ENCODE results near the gene DLGAP4.

Gene DLGAP4

GRCh38 chr20:36349384-36350170, 43.4 kb downstream of the DLGAP4 start:
- ChIA-PET POLR2A (no interaction called here), CTCF (no interaction called here)
- TF ChIP-seq HDGF (IDR thresholded peaks at IDR 0.05; ENCODE audit: borderline replicate concordance), result no peak
- no peak for TF ChIP-seq LEF1 (IDR thresholded peaks at IDR 0.05; ENCODE audit: borderline replicate concordance)
- TF ChIP-seq SP1 (IDR thresholded peaks at IDR 0.05), result no peak
- TF ChIP-seq ELF4 (IDR thresholded peaks at IDR 0.05), result no peak
- TF ChIP-seq BHLHE40 (IDR thresholded peaks at IDR 0.05; ENCODE audit: borderline replicate concordance), result no peak
- no peak for TF ChIP-seq ARNT (IDR thresholded peaks at IDR 0.05)
- no peak for TF ChIP-seq SUZ12 (IDR thresholded peaks at IDR 0.05)
- TF ChIP-seq FOXA1 (IDR thresholded peaks at IDR 0.05), result no peak
- no peak for TF ChIP-seq PKNOX1 (IDR thresholded peaks at IDR 0.05)
- TF ChIP-seq TARDBP (IDR thresholded peaks at IDR 0.05), result no peak
- TF ChIP-seq ZNF384 (IDR thresholded peaks at IDR 0.05), result no peak
- TF ChIP-seq NFRKB (IDR thresholded peaks at IDR 0.05), result no peak
- TF ChIP-seq L3MBTL2 (conservative IDR thresholded peaks at IDR 0.05), result no peak
- TF ChIP-seq CTBP1 (IDR thresholded peaks at IDR 0.05; ENCODE audit: borderline replicate concordance), result no peak
- no peak for DNase-seq (ENCODE audit: extremely low spot score)

GRCh38 chr20:36350439-36350838, 44.3 kb downstream of the DLGAP4 start:
- CTCF ChIA-PET, result no interaction called here
- TF ChIP-seq L3MBTL2 (conservative IDR thresholded peaks at IDR 0.05) (no peak), ELF4 (IDR thresholded peaks at IDR 0.05) (no peak), SUZ12 (IDR thresholded peaks at IDR 0.05) (no peak), PKNOX1 (IDR thresholded peaks at IDR 0.05) (no peak), FOXM1 (IDR thresholded peaks at IDR 0.05; ENCODE audit: borderline replicate concordance) (no peak), TARDBP (IDR thresholded peaks at IDR 0.05) (no peak), FOXA1 (IDR thresholded peaks at IDR 0.05) (no peak), CTBP1 (IDR thresholded peaks at IDR 0.05; ENCODE audit: borderline replicate concordance) (no peak), BHLHE40 (IDR thresholded peaks at IDR 0.05; ENCODE audit: borderline replicate concordance) (no peak), SP1 (IDR thresholded peaks at IDR 0.05) (no peak), FOXK2 (IDR thresholded peaks at IDR 0.05) (no peak), LEF1 (IDR thresholded peaks at IDR 0.05; ENCODE audit: borderline replicate concordance) (no peak), ARNT (IDR thresholded peaks at IDR 0.05) (no peak), HDGF (IDR thresholded peaks at IDR 0.05; ENCODE audit: borderline replicate concordance) (no peak)
- no peak for DNase-seq (ENCODE audit: extremely low spot score)
- POLR2A ChIA-PET, result no interaction called here

- no peak for DNase-seq (ENCODE audit: extremely low spot score)
- TF ChIP-seq ZNF384 (IDR thresholded peaks at IDR 0.05), result no peak
- no peak for TF ChIP-seq LEF1 (IDR thresholded peaks at IDR 0.05; ENCODE audit: borderline replicate concordance)
- no peak for TF ChIP-seq L3MBTL2 (conservative IDR thresholded peaks at IDR 0.05)
- TF ChIP-seq FOXM1 (IDR thresholded peaks at IDR 0.05; ENCODE audit: borderline replicate concordance), result no peak
- TF ChIP-seq CTBP1 (IDR thresholded peaks at IDR 0.05; ENCODE audit: borderline replicate concordance), result no peak
- no peak for TF ChIP-seq ARNT (IDR thresholded peaks at IDR 0.05)
- TF ChIP-seq PKNOX1 (IDR thresholded peaks at IDR 0.05), result no peak
- TF ChIP-seq SP1 (IDR thresholded peaks at IDR 0.05), result no peak
- no peak for TF ChIP-seq TARDBP (IDR thresholded peaks at IDR 0.05)
- no peak for TF ChIP-seq FOXK2 (IDR thresholded peaks at IDR 0.05)
- POLR2A ChIA-PET, result no interaction called here
- CTCF ChIA-PET, result no interaction called here
Measured at GRCh38 chr20:36351937-36352336, 45.8 kb downstream of the DLGAP4 start.

GRCh38 chr20:36352843-36353553, 46.9 kb downstream of the DLGAP4 start:
- ChIA-PET POLR2A (no interaction called here), CTCF (no interaction called here)
- no peak for DNase-seq (ENCODE audit: extremely low spot score)
- TF ChIP-seq ARNT (IDR thresholded peaks at IDR 0.05), result no peak
- no peak for TF ChIP-seq TARDBP (IDR thresholded peaks at IDR 0.05)
- no peak for TF ChIP-seq HDGF (IDR thresholded peaks at IDR 0.05; ENCODE audit: borderline replicate concordance)
- no peak for TF ChIP-seq ZNF384 (IDR thresholded peaks at IDR 0.05)
- no peak for TF ChIP-seq ELF4 (IDR thresholded peaks at IDR 0.05)
- no peak for TF ChIP-seq FOXA1 (IDR thresholded peaks at IDR 0.05)
- no peak for TF ChIP-seq FOXK2 (IDR thresholded peaks at IDR 0.05)
- TF ChIP-seq PKNOX1 (IDR thresholded peaks at IDR 0.05), result no peak
- no peak for TF ChIP-seq FOXM1 (IDR thresholded peaks at IDR 0.05; ENCODE audit: borderline replicate concordance)
- no peak for TF ChIP-seq LEF1 (IDR thresholded peaks at IDR 0.05; ENCODE audit: borderline replicate concordance)
- TF ChIP-seq NFRKB (IDR thresholded peaks at IDR 0.05), result no peak
- TF ChIP-seq CTBP1 (IDR thresholded peaks at IDR 0.05; ENCODE audit: borderline replicate concordance), result no peak
- no peak for TF ChIP-seq SUZ12 (IDR thresholded peaks at IDR 0.05)
- TF ChIP-seq BHLHE40 (IDR thresholded peaks at IDR 0.05; ENCODE audit: borderline replicate concordance), result no peak
- TF ChIP-seq L3MBTL2 (conservative IDR thresholded peaks at IDR 0.05), result no peak
- TF ChIP-seq SP1 (IDR thresholded peaks at IDR 0.05), result no peak

- DNase-seq (ENCODE audit: extremely low spot score), result no peak
- no peak for TF ChIP-seq L3MBTL2 (conservative IDR thresholded peaks at IDR 0.05)
- no peak for TF ChIP-seq ARNT (IDR thresholded peaks at IDR 0.05)
- TF ChIP-seq FOXK2 (IDR thresholded peaks at IDR 0.05), result no peak
- TF ChIP-seq SP1 (IDR thresholded peaks at IDR 0.05), result no peak
- no peak for TF ChIP-seq FOXM1 (IDR thresholded peaks at IDR 0.05; ENCODE audit: borderline replicate concordance)
- no peak for TF ChIP-seq SUZ12 (IDR thresholded peaks at IDR 0.05)
- no peak for TF ChIP-seq ELF4 (IDR thresholded peaks at IDR 0.05)
- no peak for TF ChIP-seq NFRKB (IDR thresholded peaks at IDR 0.05)
- TF ChIP-seq CTBP1 (IDR thresholded peaks at IDR 0.05; ENCODE audit: borderline replicate concordance), result no peak
- no peak for TF ChIP-seq LEF1 (IDR thresholded peaks at IDR 0.05; ENCODE audit: borderline replicate concordance)
- no peak for TF ChIP-seq BHLHE40 (IDR thresholded peaks at IDR 0.05; ENCODE audit: borderline replicate concordance)
- no peak for TF ChIP-seq FOXA1 (IDR thresholded peaks at IDR 0.05)
- no peak for TF ChIP-seq PKNOX1 (IDR thresholded peaks at IDR 0.05)
- TF ChIP-seq TARDBP (IDR thresholded peaks at IDR 0.05), result no peak
- POLR2A ChIA-PET, result no interaction called here
- CTCF ChIA-PET, result interaction anchor here (0.8 kb wide), 1 partner anchor 86 kb away, joined by 3 read pairs; no protein-coding TSS in a partner anchor
Measured at GRCh38 chr20:36353740-36354139, 47.6 kb downstream of the DLGAP4 start.
